Measurements from ENCODE around the gene COBL. TPM values are rescaled to one million over a fixed set of nuclear protein-coding genes. Genes with fewer than 3 reads are reported as not detected.

COBL gene
- total and polyA plus RNA-seq, 10 of the 15 experiments (the other 5 are each of a cell fraction or from before 2014, with no cell fraction given) = 0.21 TPM; not detected in 9

GRCh38 chr7:51340936-51341335 lies 24.3 kb upstream of the COBL start:
- H3K36me3 ChIP-seq (ENCODE audit: control insufficient read depth in 2 of 2, insufficient read depth in 2 of 2, low read length in 1 of 2) = no peaks in the 10 kb centered on the region
- H4K20me1 ChIP-seq (ENCODE audit: control insufficient read depth, insufficient read depth) = no peaks in the 10 kb centered on the region
- DNase-seq (ENCODE audit: low read depth, low spot score) (no peak), ATAC-seq (no peak), FAIRE-seq (no peak)
- no peaks in the 10 kb centered on the region for H3K79me2 ChIP-seq (ENCODE audit: control insufficient read depth, insufficient read depth, low read length)
- no peak overlapping the region for H3K4me2 ChIP-seq (ENCODE audit: control insufficient read depth, insufficient read depth)
- no peak overlapping the region for H3K9ac ChIP-seq (ENCODE audit: control insufficient read depth, insufficient read depth, low read length)
- RAD21 ChIA-PET (ENCODE audit: unreplicated experiment) = no interaction called here
- in situ Hi-C loops (cut with MboI) = no loop called here
- no peaks in the 10 kb centered on the region for H3K9me3 ChIP-seq (replicated peaks; ENCODE audit: control insufficient read depth, insufficient read depth, low read length)
- SMC1A ChIA-PET (ENCODE audit: uncharacterized antibody, unreplicated experiment) = no interaction called here
- TF ChIP-seq SMARCA5 (IDR thresholded peaks at IDR 0.05) (no peak), EZH2 (IDR thresholded peaks at IDR 0.05; ENCODE audit: borderline replicate concordance, control insufficient read depth, low read depth, low read length) (no peak), TARDBP (IDR thresholded peaks at IDR 0.05; ENCODE audit: borderline replicate concordance) (no peak), EED (IDR thresholded peaks at IDR 0.05; ENCODE audit: low read depth) (no peak), NFXL1 (IDR thresholded peaks at IDR 0.05; ENCODE audit: borderline replicate concordance) (no peak), IKZF1 (conservative IDR thresholded peaks at IDR 0.05) (no peak), JUND (IDR thresholded peaks at IDR 0.05; ENCODE audit: low read depth, low read length) (no peak), PML (IDR thresholded peaks at IDR 0.05; ENCODE audit: low read length) (no peak), RB1 (IDR thresholded peaks at IDR 0.05; ENCODE audit: borderline replicate concordance) (no peak)
- H3K27me3 ChIP-seq (replicated peaks in 1 of 2; ENCODE audit: control insufficient read depth in 2 of 2, insufficient read depth in 2 of 2, low read length in 1 of 2) = no peaks in the 10 kb centered on the region
- CTCF ChIA-PET = no interaction called here
- POLR2A ChIA-PET = no interaction called here
- WGBS (ENCODE audit: insufficient coverage, insufficient replicate concordance, low lambda C conversion rate, missing lambda C conversion rate) = 26% methylated on average over 6 of the region's 6 CpGs
- no peak overlapping the region for H2AFZ ChIP-seq (ENCODE audit: control insufficient read depth, low read depth, low read length)
- intact Hi-C loops (cut with micrococcal nuclease; ENCODE audit: unreplicated experiment) = no loop called here
- H3K4me3 ChIP-seq = no peak overlapping the region
- BruUV-seq (replicated peaks) = no TSS peak
- H3K4me1 ChIP-seq (ENCODE audit: control insufficient read depth, insufficient read depth, low read length) = no peaks in the 10 kb centered on the region
- H3K27ac ChIP-seq (ENCODE audit: control insufficient read depth, insufficient read depth) = no peak overlapping the region

GRCh38 chr7:51340029-51340838 lies 23.6 kb upstream of the COBL start:
- Histone ChIP-seq H3K4me3 (no peak overlapping the region), H3K27ac (ENCODE audit: control insufficient read depth, insufficient read depth) (no peak overlapping the region), H3K36me3 (ENCODE audit: control insufficient read depth in 2 of 2, insufficient read depth in 2 of 2, low read length in 1 of 2) (no peaks in the 10 kb centered on the region), H2AFZ (ENCODE audit: control insufficient read depth, low read depth, low read length) (no peak overlapping the region), H3K27me3 (replicated peaks in 1 of 2; ENCODE audit: control insufficient read depth in 2 of 2, insufficient read depth in 2 of 2, low read length in 1 of 2) (no peaks in the 10 kb centered on the region), H4K20me1 (ENCODE audit: control insufficient read depth, insufficient read depth) (no peaks in the 10 kb centered on the region), H3K9me3 (replicated peaks; ENCODE audit: control insufficient read depth, insufficient read depth, low read length) (no peaks in the 10 kb centered on the region), H3K79me2 (ENCODE audit: control insufficient read depth, insufficient read depth, low read length) (no peaks in the 10 kb centered on the region), H3K4me1 (ENCODE audit: control insufficient read depth, insufficient read depth, low read length) (no peaks in the 10 kb centered on the region), H3K9ac (ENCODE audit: control insufficient read depth, insufficient read depth, low read length) (no peak overlapping the region), H3K4me2 (ENCODE audit: control insufficient read depth, insufficient read depth) (no peak overlapping the region)
- ChIA-PET POLR2A (no interaction called here), CTCF (no interaction called here), SMC1A (ENCODE audit: uncharacterized antibody, unreplicated experiment) (no interaction called here), RAD21 (ENCODE audit: unreplicated experiment) (no interaction called here)
- in situ Hi-C loops (cut with MboI) (no loop called here), intact Hi-C loops (cut with micrococcal nuclease; ENCODE audit: unreplicated experiment) (no loop called here)
- ATAC-seq (no peak), FAIRE-seq (no peak), DNase-seq (ENCODE audit: low read depth, low spot score) (no peak)
- WGBS (ENCODE audit: insufficient coverage, insufficient replicate concordance, low lambda C conversion rate, missing lambda C conversion rate) = 6% methylated on average over 9 of the region's 9 CpGs
- no TSS peak for BruUV-seq (replicated peaks)
- TF ChIP-seq ESRRA (IDR thresholded peaks at IDR 0.05; ENCODE audit: low read length) = no peak
- no peak for TF ChIP-seq ZNF592 (IDR thresholded peaks at IDR 0.05)
- no peak for TF ChIP-seq SUZ12 (IDR thresholded peaks at IDR 0.05; ENCODE audit: unreplicated experiment)

Measured in GM12878 (cell line).